IPS-18c (cell line): ENCODE measurements around the gene CTNNA1.
"Not testable (repeated sequence)": the region's sequence is repeated elsewhere in the genome, so short reads cannot be mapped to it uniquely, and the experiment has no call there.

Experiments used
- H3K4me3 ChIP-seq: 2 replicates; pipeline ENCODE4 v1.7.0; 2013; ENCODE audit warnings: low read depth, mild to moderate bottlenecking, low read length, moderate library complexity; ENCODE audit not compliant: insufficient read depth
- H3K9me3 ChIP-seq: one replicate; pipeline ENCODE4 v1.6.1; 2013; ENCODE audit warnings: mild to moderate bottlenecking, low read length, moderate library complexity; ENCODE audit not compliant: control insufficient read depth, insufficient read depth

CTNNA1 gene, protein sequence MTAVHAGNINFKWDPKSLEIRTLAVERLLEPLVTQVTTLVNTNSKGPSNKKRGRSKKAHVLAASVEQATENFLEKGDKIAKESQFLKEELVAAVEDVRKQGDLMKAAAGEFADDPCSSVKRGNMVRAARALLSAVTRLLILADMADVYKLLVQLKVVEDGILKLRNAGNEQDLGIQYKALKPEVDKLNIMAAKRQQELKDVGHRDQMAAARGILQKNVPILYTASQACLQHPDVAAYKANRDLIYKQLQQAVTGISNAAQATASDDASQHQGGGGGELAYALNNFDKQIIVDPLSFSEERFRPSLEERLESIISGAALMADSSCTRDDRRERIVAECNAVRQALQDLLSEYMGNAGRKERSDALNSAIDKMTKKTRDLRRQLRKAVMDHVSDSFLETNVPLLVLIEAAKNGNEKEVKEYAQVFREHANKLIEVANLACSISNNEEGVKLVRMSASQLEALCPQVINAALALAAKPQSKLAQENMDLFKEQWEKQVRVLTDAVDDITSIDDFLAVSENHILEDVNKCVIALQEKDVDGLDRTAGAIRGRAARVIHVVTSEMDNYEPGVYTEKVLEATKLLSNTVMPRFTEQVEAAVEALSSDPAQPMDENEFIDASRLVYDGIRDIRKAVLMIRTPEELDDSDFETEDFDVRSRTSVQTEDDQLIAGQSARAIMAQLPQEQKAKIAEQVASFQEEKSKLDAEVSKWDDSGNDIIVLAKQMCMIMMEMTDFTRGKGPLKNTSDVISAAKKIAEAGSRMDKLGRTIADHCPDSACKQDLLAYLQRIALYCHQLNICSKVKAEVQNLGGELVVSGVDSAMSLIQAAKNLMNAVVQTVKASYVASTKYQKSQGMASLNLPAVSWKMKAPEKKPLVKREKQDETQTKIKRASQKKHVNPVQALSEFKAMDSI

DNA sequence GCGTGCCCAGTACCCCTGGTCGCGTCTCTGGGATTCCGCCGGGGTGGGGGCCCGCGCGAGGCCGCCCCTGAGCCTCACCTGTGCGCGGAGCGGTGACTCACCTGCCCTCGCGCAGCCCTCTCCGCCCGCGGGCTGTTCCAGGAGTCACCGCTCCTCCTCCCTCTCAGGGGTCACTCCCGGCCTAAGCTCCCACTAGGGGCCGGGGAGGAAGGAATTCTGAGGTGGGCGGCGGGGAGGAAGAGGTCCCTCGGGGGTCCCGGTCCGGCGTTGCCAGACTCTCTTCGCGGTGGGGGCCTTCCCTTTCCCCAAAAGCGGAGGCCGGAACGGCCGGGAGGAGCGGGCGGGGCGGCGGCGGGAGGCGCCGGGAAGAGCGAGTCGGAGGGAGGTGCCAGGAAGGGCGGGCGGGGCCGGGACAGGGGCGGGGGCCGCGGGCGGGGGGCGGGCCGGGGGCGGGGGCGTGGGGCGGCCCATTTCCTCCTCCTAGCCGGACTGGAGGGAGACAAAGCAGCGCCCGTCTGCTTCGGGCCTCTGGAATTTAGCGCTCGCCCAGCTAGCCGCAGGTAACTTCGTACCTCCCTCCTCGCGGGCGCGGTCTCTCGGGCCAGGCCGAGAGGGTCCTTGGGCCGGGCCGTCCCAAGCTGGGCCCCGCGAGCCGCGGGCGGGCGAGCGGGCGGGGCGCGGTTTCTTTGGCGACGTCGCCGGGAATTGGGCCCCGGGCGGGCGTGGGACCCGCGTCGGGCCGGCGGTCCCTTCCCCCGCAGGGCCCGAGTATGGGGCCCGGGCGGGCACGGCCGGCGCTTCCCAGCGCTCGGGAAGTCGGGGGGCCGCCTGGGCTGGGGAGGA lies at the start of gene CTNNA1:
Gene CTNNA1 (plus strand): TSS at position 475 of the 843 bp plus-strand sequence. CDS start 28,500 bp downstream, outside the sequence.
- peaks cover 7% of the 10 kb centered on the region for H3K9me3 ChIP-seq

DNA sequence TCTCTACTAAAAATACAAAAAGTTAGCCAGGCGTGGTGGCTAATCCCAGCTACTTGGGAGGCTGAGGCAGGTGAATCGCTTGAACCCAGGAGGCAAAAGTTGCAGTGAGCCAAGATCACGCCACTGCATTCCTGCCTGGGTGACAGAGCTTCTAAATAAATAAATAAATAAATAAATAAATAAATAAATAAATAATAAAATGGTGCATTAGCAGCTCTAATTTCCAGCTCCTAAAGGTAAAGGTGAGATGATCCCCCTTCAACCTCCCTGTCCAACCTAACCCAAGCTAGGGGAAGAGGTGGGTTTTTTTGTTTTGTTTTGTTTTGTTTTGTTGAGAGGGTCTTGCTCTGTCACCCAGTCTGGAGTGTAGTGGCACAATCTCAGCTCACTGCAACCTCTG lies 49.4 kb upstream of the CTNNA1 start:
- H3K4me3 ChIP-seq, H3K9me3 ChIP-seq: not testable (repeated sequence)

More for the DNA sequence above, at the start of gene CTNNA1:
- peak within 1 kb of the TSS; percentile 91 for H3K4me3 ChIP-seq

DNA sequence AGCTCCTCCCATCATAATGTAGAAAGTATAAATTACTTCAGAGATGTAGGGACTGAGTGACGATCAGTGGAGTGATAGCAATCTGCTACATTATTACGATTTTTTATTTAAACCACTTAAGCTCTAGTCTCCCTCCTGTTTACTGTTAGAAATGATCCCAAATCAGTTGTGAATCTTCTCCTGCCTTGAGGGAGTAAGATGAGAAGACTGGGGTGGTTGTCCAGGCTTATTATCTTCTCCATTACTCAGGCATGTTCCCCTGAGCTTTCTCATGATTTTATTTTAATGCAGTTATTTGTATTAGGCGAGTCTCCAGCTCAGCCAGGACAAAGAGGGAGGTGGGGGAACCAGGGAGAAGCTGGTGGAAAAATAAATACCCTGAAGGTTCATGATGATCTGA lies 48.2 kb upstream of the CTNNA1 start:
- H3K9me3 ChIP-seq, result no peaks in the 10 kb centered on the region

DNA sequence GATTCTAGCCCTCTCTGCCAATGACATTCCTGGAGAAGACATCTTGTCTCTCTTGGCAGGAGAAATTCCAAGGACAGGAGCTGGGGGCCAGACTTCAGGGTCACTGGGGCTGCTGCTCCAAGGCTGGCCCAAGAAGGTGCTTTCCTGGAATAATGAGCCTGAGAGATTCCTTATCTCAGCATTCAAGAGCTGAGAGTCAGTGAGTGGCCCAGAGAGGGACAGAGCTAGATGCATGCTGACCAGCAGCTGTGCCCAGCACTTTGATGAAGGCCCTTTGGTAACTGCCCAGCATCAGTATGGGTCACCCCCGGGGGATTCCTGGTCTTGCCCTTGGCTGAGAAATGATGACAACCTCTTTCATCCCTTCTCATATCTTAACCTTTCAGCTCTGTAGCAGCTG lies 47.7 kb upstream of the CTNNA1 start:
- H3K4me3 ChIP-seq, result no peak overlapping the region

More for the DNA sequence above, 48.2 kb upstream of the CTNNA1 start:
- no peak overlapping the region for H3K4me3 ChIP-seq

DNA sequence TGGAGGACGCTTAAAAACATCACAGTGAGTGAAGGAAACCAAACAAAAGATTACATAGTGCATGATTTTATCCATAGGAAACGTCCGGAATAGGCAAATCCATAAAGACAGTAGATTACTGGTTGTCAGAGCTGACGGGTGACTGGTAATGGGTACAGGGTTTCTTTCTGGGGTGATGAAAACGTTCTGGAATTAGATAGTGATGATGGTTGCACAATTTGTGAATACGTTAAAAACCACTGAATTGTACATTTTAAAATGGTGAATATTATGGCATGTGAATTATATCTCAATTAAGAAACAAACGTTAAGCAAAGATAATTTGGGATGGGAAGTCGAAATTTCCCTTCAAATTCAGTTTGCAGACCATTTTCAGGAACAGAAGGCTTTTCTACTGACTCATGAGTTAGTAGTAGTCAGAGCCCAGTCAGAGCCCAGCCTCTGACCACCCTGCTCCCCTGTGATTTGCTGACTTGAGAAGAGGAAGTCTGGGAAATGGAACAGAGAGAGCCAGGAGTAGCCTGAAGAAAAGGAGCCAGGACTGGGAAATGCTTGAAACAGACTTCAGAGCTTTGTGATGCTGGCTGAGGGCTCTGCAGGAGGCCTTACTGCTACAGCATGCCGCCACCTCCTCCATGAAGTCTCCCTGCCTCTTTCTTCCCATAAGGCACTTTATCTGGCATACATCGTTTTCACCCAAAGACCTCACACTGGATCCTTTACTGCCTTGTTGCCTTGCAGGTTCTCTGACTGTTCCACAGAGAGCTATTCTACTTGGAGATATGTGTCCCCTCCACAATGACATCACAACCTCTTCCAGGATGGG lies 46.4 kb upstream of the CTNNA1 start:
- Histone ChIP-seq H3K4me3 (no peak overlapping the region), H3K9me3 (no peaks in the 10 kb centered on the region)

More for the DNA sequence above, 47.7 kb upstream of the CTNNA1 start:
- H3K9me3 ChIP-seq, result no peaks in the 10 kb centered on the region

DNA sequence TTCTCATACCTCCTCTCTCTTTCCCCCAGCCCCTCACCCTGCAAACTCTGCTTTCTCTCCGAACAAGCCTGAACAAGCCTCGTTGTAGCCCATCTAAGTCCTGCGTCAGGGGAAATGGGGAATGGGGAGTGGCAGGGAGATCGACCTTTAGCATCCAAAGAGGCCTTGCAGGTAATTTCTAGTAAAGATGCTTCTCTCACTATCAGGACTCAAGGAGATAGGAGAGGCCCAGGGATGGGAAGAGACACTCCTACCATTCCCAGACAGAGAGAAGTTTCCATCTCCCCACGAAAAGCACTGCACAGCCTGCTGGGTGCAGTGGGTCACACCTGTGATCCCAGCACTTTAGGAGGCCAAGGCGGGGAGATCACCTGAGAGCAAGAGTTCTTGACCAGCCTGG lies 44.4 kb upstream of the CTNNA1 start:
- Histone ChIP-seq H3K4me3 (no peak overlapping the region), H3K9me3 (no peaks in the 10 kb centered on the region)

DNA sequence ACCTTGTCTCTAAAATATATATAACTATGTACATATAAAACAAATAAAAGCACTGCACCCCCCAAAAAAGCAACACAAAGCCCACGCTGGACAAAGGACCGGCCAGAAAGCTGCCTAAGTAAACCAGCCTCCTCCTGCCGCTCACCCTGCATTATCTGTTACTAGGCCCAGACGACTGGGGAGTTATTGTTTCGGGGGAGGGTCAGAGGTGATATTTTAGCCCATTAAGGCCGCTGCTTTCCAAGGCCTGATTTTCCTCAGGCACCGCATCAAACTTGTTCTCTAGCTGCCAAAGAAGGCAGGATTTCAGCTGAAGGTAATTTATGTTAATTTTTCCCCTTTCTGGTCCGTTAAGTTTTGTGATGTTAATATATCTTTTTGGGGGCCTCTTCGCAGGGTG lies 44.0 kb upstream of the CTNNA1 start:
- Histone ChIP-seq H3K9me3 (no peaks in the 10 kb centered on the region), H3K4me3 (no peak overlapping the region; the same call in 1 of the 2 replicates)

DNA sequence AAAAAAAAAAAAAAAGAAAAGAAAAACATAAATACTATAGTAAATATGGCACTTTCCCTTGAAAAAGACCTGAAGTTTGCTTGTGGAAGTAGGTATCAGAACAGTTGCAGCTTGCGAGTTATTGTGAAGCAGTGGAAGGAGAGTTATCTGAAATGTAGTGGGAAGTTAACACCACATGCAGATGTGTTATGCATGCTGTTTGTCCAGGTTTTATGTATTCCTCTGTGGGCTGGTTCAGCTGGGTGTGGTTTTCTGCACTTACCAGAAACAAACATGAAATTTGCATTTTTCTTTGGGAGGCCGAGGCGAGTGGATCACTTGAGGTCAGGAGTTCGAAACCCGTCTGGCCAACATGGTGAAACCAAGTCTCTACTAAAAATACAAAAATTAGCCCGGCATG lies 42.1 kb upstream of the CTNNA1 start:
- Histone ChIP-seq H3K9me3 (no peaks in the 10 kb centered on the region), H3K4me3 (no peak overlapping the region)

DNA sequence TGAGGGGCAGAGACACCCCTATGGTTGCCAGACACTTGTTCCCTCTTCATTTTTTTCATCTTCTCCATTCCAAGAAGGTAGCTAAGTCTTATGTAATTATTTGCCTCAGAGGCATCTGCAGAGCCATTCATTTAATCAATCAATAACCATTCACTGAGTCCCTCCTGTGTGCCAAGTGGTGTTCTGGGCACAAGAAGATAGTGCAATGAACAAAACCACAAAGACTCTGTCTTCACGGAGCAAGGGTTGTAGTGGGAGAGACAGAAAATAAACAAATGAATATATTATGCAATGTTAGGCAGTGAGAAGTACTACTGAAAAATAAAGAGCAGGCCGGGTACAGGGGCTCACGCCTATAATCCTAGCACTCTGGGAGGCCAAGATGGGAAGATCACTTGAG lies 41.4 kb upstream of the CTNNA1 start:
- Histone ChIP-seq H3K9me3 (no peaks in the 10 kb centered on the region), H3K4me3 (no peak overlapping the region)

DNA sequence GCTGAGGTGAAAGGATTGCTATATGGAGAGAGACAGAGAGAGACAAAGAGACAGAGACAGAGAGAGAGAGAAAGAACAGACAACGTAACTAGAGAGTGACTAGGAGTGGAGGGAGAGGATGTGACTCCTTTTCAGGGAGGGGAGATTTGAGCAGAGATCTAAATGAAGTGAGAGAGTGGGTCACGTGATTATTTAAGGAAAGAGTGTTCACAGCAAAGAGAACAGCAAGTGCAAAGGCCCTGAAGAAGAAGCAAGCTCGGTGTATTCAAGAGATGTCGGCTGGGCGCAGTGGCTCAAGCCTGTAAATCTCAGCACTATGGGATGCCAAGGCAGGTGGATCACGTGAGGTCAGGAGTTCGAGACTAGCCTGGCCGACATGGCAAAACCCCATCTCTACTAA lies 40.9 kb upstream of the CTNNA1 start:
- H3K4me3 ChIP-seq, result no peak overlapping the region
- no peaks in the 10 kb centered on the region for H3K9me3 ChIP-seq

DNA sequence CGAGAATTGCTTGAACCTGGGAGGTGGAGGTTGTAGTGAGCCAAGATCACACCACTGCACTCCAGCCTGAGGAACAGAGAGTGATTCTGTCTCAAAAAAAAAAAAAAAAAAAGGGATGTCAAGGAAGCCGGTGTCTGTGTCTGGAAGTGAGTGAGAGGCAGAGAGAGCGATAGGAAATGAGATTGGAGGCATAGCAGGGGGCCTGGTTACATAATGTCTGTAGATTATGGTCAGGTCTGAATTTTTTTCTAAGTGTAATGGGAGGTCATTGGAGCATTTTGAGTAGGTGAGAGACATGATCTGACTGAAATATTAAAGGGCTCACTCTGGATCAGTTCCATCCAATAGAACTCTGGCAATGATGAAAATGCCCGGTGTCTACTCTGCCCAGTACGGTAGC lies 40.4 kb upstream of the CTNNA1 start:
- Histone ChIP-seq H3K9me3 (no peaks in the 10 kb centered on the region), H3K4me3 (no peak overlapping the region)

DNA sequence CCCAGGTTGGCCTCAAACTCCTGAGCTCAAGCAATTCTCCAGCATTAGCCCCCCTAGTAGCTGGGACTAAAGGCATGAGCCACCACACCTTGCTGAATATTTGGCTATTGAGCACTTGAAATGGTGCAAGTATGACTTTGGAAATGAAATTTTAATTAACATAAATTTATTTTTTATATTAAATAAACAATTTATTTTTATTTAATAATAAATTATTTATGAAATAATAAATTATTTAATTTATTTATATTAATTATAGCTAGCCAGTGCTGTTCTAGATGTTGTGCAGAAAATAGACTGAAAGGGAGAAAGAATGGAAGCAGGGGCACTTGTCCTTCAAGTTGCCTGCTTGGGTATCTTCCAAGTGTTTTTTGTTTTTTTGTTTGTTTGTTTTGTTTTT lies 40.0 kb upstream of the CTNNA1 start:
- no peak overlapping the region for H3K4me3 ChIP-seq
- H3K9me3 ChIP-seq, result no peaks in the 10 kb centered on the region

DNA sequence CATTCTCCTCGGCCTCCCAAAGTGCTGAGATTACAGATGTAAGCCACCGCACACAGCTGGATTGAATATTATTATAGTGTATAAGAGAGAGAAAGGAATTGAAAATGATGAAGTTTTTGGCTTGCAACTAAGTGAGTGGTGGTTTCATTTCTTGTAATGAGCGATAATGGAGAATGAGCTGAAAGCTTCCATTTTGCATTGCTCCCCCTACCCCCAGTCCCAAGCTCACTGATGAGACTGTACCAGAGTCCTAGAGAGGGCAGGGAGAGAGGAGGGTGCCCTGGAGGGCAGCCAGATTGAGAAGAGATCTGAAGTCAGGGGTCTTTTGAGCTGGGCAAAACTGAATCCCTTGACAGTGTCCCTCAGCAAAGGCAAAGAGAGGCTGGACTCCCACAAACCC lies 38.5 kb upstream of the CTNNA1 start:
- no peak overlapping the region for H3K4me3 ChIP-seq
- no peaks in the 10 kb centered on the region for H3K9me3 ChIP-seq

DNA sequence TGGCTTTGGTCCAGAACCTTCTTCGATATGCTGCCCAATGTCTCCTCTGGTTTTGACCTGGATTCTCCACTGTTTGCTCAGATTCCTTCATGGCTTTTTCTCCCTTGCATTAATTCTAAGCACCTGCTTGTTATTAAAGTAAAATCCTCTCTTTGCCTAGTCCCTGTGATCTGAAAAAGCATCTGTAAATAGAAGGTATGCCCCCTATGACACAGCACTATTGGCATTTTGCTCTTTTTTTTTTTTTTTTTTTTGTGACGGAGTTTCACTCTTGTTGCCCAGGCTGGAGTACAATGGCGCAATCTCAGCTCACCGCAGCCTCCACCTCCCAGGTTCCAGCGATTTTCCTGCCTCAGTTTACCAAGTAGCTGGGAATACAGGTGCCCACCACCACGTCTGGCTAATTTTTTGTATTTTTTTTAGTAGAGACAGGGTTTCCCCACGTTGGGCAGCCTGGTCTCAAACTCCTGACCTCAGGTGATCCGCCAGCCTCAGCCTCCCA lies 37.2 kb upstream of the CTNNA1 start:
- not testable (repeated sequence) for H3K4me3 ChIP-seq, H3K9me3 ChIP-seq

DNA sequence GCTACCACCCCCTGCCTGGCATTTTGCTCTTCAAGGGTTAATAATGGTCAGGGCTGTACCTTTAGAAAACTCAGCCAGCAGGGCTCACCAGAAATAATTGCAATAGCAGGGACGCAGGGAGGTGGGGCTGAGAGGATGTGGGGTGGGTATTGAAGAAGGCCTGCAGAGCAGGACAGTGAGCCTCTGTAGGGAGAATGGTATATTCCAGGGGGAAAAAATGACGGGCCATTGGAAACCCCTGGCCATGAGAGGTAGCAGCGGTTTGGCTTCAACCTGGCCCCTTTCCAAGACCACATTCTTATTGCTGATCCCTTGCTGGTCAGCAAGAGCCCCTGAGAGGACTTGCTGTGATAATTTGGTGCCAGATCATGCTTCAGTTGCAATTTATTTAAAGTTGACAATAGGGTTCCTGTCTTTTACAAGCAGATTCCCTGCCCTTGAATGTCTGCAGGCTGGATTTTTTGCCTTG lies 36.7 kb upstream of the CTNNA1 start:
- no peak overlapping the region for H3K4me3 ChIP-seq

DNA sequence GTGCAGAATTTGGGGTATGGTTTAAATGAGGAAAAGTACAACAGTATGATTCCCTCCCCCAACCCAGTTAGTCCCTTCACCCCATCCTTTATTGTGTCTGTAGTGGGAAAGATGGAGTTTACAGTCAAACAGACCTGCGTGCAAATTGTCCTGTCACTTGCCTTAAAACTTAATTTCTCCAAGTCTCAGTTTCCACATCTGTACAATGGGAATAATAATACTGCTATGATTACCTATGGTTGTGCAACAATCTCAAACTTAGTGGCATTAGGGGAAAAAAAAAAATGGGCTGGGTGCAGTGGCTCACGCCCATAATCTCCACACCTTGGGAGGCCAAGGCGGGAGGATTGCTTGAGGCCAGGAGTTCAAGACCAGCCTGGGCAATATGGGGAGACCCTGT lies 35.8 kb upstream of the CTNNA1 start:
- Histone ChIP-seq H3K9me3 (no peaks in the 10 kb centered on the region), H3K4me3 (no peak overlapping the region)

More for the DNA sequence above, 36.7 kb upstream of the CTNNA1 start:
- H3K9me3 ChIP-seq, result no peaks in the 10 kb centered on the region
